Colonic mucosa (tissue), 4 donors: ENCODE data around the gene PACS2. TPM values are rescaled to one million over a fixed set of nuclear protein-coding genes. Genes with fewer than 3 reads are reported as not detected.
"Not testable (repeated sequence)": the region's sequence is repeated elsewhere in the genome, so short reads cannot be mapped to it uniquely, and the experiment has no call there.

ENCODE experiments used
- DNase-seq: peaks from one replicate; pipeline ENCODE4 v3.0.0-alpha.2; 2020
- H3K27ac ChIP-seq: fragments of 200-600 bp; one replicate; pipeline ENCODE4 v1.8.0; 2021
- H3K27me3 ChIP-seq: fragments of 200-600 bp; one replicate; pipeline ENCODE4 v1.8.0; 2021
- H3K36me3 ChIP-seq: fragments of 200-600 bp; one replicate; pipeline ENCODE4 v1.8.0; 2021
- H3K4me1 ChIP-seq: fragments of 200-600 bp; one replicate; pipeline ENCODE4 v1.8.0; 2021; ENCODE audit warnings: mild to moderate bottlenecking
- H3K4me3 ChIP-seq: fragments of 200-600 bp; one replicate; pipeline ENCODE4 v1.8.0; 2021
- H3K9ac ChIP-seq, 2 donors: one replicate each; pipeline ENCODE4 v1.7.0; 2013; ENCODE audit warnings: control low read depth in 2 of 2, low read depth in 2 of 2, low read length in 2 of 2
- H3K9me3 ChIP-seq: fragments of 200-600 bp; one replicate; pipeline ENCODE4 v1.8.0; 2021
- intact Hi-C: fragments of 100-400 bp; cut with DNase I; formaldehyde crosslinking; loops from one replicate; pipeline ENCODE4 v1.14.1; 2022
- total RNA-seq, 2 donors: library from RNA; stranded (reverse); fragmentation: NEBNext Ultra II Directional in 1 of 2; extraction: Animal tissue kit (Norgen Biotek cat#: 25700) in 1 of 2; gene quantifications; one replicate each; pipeline ENCODE4 v1.2.1, GENCODE V29; 2021
- TF ChIP-seq, protein P1 (sequence below): fragments of 200-600 bp; IDR thresholded peaks from one replicate; pipeline ENCODE4 v1.8.0; 2022; ENCODE audit warnings: antibody characterized with exemption, mild to moderate bottlenecking
- donor health status: healthy.
- donor health status: DM: no; HTN: no; CAD: no.
- donor health status: DM: no; HTN: no; CAD: no.

The PACS2 gene
- total RNA-seq, 2 donors from 2014 or later: 44.1 to 82.5 TPM

DNA sequence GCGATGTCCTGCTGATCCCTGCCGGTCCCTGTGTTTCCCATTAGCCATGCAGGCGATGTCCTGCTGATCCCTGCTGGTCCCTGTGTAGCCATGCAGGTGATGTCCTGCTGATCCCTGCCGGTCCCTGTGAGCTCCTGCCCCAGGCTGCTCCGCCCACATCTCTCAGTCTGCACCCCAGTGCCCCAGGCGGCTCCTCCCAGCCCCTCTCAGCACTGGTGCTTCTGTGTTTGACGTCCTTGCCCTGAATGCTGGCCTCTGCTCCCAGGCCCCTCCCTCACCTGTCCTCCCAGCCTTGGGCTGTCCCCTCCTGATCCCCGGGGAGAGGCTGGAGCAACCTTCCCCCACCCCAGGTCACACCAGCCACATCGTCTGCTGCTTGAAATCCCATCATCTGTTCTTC lies 42.4 kb downstream of the PACS2 start:
- intact Hi-C loops: loop anchor here (10.0 kb wide), 1 partner anchor 72 kb away; no protein-coding TSS in a partner anchor

DNA sequence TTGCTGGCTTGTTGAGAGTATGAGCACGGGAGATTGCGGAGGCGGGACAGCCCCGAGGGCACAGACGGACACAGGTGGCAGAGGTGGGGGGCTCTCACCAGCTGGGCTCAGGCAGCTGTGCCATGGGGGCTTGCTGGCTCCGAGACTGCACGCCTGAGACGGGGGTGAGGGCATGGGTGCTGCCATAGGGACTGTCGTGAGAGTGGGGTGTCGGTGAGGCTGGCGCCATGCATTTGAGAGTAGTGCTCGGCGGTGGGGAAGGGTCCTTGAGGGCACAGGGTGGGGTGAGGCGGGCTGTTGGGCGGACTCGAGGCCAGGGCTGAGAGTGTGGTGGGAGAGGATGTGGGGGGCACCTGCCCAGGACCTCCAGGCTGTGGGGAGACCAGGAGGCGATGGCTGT lies 43.1 kb downstream of the PACS2 start:
- H3K27me3 ChIP-seq: no peaks in the 10 kb centered on the region
- no peaks in the 10 kb centered on the region for H3K9me3 ChIP-seq
- no peak overlapping the region for H3K4me3 ChIP-seq
- H3K9ac ChIP-seq: no peak overlapping the region
- intact Hi-C loops: loop anchor here (10.0 kb wide), 1 partner anchor 73 kb away; no protein-coding TSS in a partner anchor
- H3K4me1 ChIP-seq: no peaks in the 10 kb centered on the region
- TF ChIP-seq, protein P1, sequence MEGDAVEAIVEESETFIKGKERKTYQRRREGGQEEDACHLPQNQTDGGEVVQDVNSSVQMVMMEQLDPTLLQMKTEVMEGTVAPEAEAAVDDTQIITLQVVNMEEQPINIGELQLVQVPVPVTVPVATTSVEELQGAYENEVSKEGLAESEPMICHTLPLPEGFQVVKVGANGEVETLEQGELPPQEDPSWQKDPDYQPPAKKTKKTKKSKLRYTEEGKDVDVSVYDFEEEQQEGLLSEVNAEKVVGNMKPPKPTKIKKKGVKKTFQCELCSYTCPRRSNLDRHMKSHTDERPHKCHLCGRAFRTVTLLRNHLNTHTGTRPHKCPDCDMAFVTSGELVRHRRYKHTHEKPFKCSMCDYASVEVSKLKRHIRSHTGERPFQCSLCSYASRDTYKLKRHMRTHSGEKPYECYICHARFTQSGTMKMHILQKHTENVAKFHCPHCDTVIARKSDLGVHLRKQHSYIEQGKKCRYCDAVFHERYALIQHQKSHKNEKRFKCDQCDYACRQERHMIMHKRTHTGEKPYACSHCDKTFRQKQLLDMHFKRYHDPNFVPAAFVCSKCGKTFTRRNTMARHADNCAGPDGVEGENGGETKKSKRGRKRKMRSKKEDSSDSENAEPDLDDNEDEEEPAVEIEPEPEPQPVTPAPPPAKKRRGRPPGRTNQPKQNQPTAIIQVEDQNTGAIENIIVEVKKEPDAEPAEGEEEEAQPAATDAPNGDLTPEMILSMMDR: no peak
- H3K36me3 ChIP-seq: no peaks in the 10 kb centered on the region
- DNase-seq: no peak
- no peak overlapping the region for H3K27ac ChIP-seq

More for the DNA sequence above, 42.4 kb downstream of the PACS2 start:
- no peak for DNase-seq
- Histone ChIP-seq H3K9ac (no peak overlapping the region), H3K9me3 (no peaks in the 10 kb centered on the region), H3K4me3 (no peak overlapping the region), H3K36me3 (no peaks in the 10 kb centered on the region), H3K4me1 (no peaks in the 10 kb centered on the region), H3K27me3 (no peaks in the 10 kb centered on the region), H3K27ac (no peak overlapping the region)
- TF ChIP-seq, protein P1: no peak

DNA sequence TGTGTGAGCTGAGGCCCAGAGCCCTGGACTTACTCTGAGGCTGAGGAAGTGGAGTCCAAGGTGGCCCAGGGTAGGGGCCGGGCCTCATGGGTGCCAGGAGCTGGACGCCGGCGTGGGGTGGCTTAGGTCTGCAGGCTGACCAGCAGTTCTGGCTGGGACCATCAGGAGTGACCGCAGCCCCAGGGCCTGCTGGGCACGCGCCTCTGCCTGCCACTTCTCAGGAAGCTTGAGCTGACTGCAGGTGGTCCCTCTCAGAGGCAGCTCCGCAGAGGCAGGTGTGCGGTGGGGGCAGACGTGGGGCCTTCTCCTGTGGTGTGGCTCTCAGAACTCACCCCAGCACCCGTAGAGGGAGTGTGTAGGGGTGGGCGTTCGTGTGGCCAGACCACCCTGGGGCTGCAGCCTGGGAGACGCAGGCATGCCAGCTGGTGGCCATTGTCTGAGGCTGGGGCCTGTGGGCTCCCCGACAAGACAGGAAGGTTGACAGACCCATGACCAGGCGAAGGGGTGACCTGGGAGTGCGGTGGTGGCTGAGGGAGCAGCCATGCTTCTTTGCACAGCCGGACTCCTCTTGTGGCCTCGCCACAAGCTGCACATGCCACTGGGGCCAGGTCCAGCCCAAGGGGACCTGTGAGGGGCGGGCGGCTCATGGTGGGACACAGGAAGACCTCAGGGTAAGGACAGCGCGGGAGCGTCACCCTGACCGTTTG lies 43.7 kb downstream of the PACS2 start:
- no peaks in the 10 kb centered on the region for H3K36me3 ChIP-seq

DNA sequence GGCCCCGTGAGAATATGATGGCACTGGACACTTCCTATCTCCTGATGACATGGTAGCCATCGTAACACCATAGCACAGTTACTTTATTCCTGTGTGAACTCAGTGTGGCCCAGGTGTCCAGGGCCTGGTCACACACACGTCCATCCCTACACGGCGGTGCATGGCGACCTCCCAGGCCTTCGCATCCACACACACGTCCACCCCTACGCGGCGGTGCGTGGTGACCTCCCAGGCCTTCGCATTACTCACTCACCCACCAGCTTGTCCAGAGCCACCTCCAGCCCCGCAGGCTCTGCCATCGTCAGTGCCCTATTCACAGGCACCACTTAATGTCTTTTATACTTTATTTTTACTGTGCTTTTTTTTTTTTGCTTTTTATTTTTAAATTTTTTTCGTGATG lies 44.4 kb downstream of the PACS2 start:
- Histone ChIP-seq H3K9me3 (no peaks in the 10 kb centered on the region), H3K4me1 (no peaks in the 10 kb centered on the region), H3K4me3 (no peak overlapping the region), H3K9ac (no peak overlapping the region), H3K27me3 (no peaks in the 10 kb centered on the region), H3K27ac (no peak overlapping the region), H3K36me3 (no peaks in the 10 kb centered on the region)
- TF ChIP-seq, protein P1: no peak
- DNase-seq: no peak
- intact Hi-C loops: loop anchor here (10.0 kb wide), 1 partner anchor 74 kb away; no protein-coding TSS in a partner anchor

More for the DNA sequence above, 43.7 kb downstream of the PACS2 start:
- Histone ChIP-seq H3K4me3 (no peak overlapping the region), H3K4me1 (no peaks in the 10 kb centered on the region), H3K27ac (no peak overlapping the region), H3K9ac (no peak overlapping the region), H3K27me3 (no peaks in the 10 kb centered on the region), H3K9me3 (no peaks in the 10 kb centered on the region)
- DNase-seq: no peak
- TF ChIP-seq, protein P1: no peak
- intact Hi-C loops: loop anchor here (10.0 kb wide), 1 partner anchor 73 kb away; no protein-coding TSS in a partner anchor

DNA sequence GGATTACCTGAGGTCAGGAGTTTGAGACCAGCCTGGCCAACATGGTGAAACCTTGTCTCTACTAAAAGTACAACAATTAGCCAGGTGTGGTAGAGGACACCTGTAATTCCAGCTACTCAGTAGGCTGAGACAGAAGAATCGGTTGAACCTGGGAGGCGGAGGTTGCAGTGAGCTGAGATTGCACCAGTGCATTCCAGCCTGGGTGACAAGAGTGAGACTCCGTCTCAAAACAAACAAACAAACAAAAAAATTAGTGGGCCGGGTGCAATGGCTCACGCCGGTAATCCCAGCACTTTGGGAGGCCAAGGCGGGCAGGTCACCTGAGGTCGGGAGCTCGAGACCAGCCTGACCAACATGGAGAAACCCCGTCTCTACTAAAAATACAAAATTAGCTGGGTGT lies 46.9 kb downstream of the PACS2 start:
- H3K27me3 ChIP-seq, H3K9me3 ChIP-seq, DNase-seq, H3K4me1 ChIP-seq, H3K4me3 ChIP-seq, H3K9ac ChIP-seq, H3K36me3 ChIP-seq, H3K27ac ChIP-seq: not testable (repeated sequence)
- intact Hi-C loops: loop anchor here (5.0 kb wide), 1 partner anchor 76 kb away; no protein-coding TSS in a partner anchor
